ENCODE results near the gene PI4KB. TPM values are rescaled to one million over a fixed set of nuclear protein-coding genes. Genes with fewer than 3 reads are reported as not detected.

Gene PI4KB
- total and polyA plus RNA-seq, 2 of the 13 experiments (the other 11 are each of a cell fraction or from before 2014, with no cell fraction given): 19.5 to 29.3 TPM

GRCh38 chr1:151327223-151327902 lies at the start of gene PI4KB (continued):
- TF ChIP-seq E2F1 (CRISPR knock-in tag; IDR thresholded peaks at IDR 0.05) (no peak; the same call in 1 of the 2 replicates), FOSL2 (CRISPR knock-in tag; IDR thresholded peaks at IDR 0.05) (no peak), ZSCAN22 (CRISPR knock-in tag; IDR thresholded peaks at IDR 0.05) (no peak), MYC (CRISPR knock-in tag; IDR thresholded peaks at IDR 0.05; ENCODE audit: borderline replicate concordance) (no peak), HMGXB3 (CRISPR knock-in tag; IDR thresholded peaks at IDR 0.05; ENCODE audit: borderline replicate concordance) (0 out of 2 replicates have a peak, but pooled peaks have one; percentile 20), ZNF367 (CRISPR knock-in tag; IDR thresholded peaks at IDR 0.05; ENCODE audit: borderline replicate concordance) (no peak), ZNF10 (CRISPR knock-in tag; IDR thresholded peaks at IDR 0.05; ENCODE audit: borderline replicate concordance, low read depth) (no peak), POLR2AphosphoS5 (IDR thresholded peaks at IDR 0.05; ENCODE audit: low read depth, low read length) (peak; percentile 78), HBP1 (CRISPR knock-in tag; IDR thresholded peaks at IDR 0.05; ENCODE audit: low read depth) (peak; percentile 47; the same call in 1 of the 2 replicates)

All from HepG2 (cell line).